SK-N-SH (cell line): ENCODE measurements around the gene NEUROG3. TPM values are rescaled to one million over a fixed set of nuclear protein-coding genes. Genes with fewer than 3 reads are reported as not detected.

Experiments used
- CTCF ChIA-PET: fragments of 300-600, 350-600 bp; formaldehyde crosslinking; extraction: SDS; loops from one replicate; lab custom pipeline; 2021; lab: Yijun Ruan, JAX
- POLR2A ChIA-PET: fragments of 350-600 bp; sonication (Branson Sonifier 250); formaldehyde crosslinking; extraction: SDS; loops from one replicate; lab custom pipeline; 2020; ENCODE audit warnings: antibody characterized with exemption, inconsistent platforms; lab: Yijun Ruan, JAX
- DNase-seq: peaks from one replicate; pipeline ENCODE4 v3.0.0; 2012
- H2AFZ ChIP-seq: fragments of 200-600 bp; sonication (generic); 2 replicates; pipeline ENCODE4 v1.8.1; 2016; ENCODE audit warnings: antibody characterized with exemption, mild to moderate bottlenecking, low read depth
- H3F3A ChIP-seq: fragments of 200-600 bp; sonication (generic); replicated peaks from 2 replicates; pipeline ENCODE3; 2016; ENCODE audit warnings: antibody characterized with exemption, mild to moderate bottlenecking; ENCODE audit not compliant: insufficient read depth
- H3K27ac ChIP-seq, 2 experiments: fragments of 200-500 bp in 1 of 2; fragments of 200-600 bp in 1 of 2; sonication (Bioruptor generic) in 1 of 2; sonication (generic), shearing (Covaris generic) in 1 of 2; 2 replicates each; pipeline versions ENCODE4 v1.5.1 to v1.6.1; 2014 to 2016; ENCODE audit warnings: low read depth in 2 of 2, inconsistent platforms in 1 of 2, low read length in 1 of 2, mild to moderate bottlenecking in 1 of 2, mixed read lengths in 1 of 2
- H3K27me3 ChIP-seq: fragments of 200-600 bp; sonication (generic), shearing (Covaris generic); 2 replicates; pipeline ENCODE4 v1.6.1; 2016; ENCODE audit warnings: mixed run types; ENCODE audit not compliant: insufficient read depth
- H3K36me3 ChIP-seq, 2 experiments: fragments of 200-500 bp in 1 of 2; fragments of 200-600 bp in 1 of 2; sonication (Bioruptor generic) in 1 of 2; sonication (generic) in 1 of 2; replicated peaks in 1 of 2; 2 replicates each; pipeline versions ENCODE3 to v1.5.1; 2014 to 2016; ENCODE audit warnings: low read length in 1 of 2, mild to moderate bottlenecking in 1 of 2; ENCODE audit not compliant: insufficient read depth in 2 of 2, control insufficient read depth in 1 of 2
- H3K4me1 ChIP-seq, 2 experiments: fragments of 200-500 bp in 1 of 2; fragments of 200-600 bp in 1 of 2; sonication (Bioruptor generic) in 1 of 2; sonication (generic), shearing (Covaris generic) in 1 of 2; 2 replicates each; pipeline versions ENCODE4 v1.5.1 to v1.6.1; 2014 to 2016; ENCODE audit warnings: low read depth in 1 of 2, low read length in 1 of 2, mixed run types in 1 of 2; ENCODE audit not compliant: insufficient read depth in 2 of 2, control insufficient read depth in 1 of 2
- H3K4me2 ChIP-seq: fragments of 200-600 bp; sonication (generic), shearing (Covaris generic); 2 replicates; pipeline ENCODE4 v1.6.1; 2017; ENCODE audit warnings: mixed run types
- H3K4me3 ChIP-seq, 2 experiments: fragments of 200-500 bp in 1 of 2; fragments of 200-600 bp in 1 of 2; sonication (Bioruptor generic) in 1 of 2; sonication (generic), shearing (Covaris generic) in 1 of 2; 2 replicates each; pipeline versions ENCODE4 v1.5.1 to v1.8.1; 2014 to 2016; ENCODE audit warnings: low read depth in 2 of 2, inconsistent platforms in 1 of 2, low read length in 1 of 2, mild to moderate bottlenecking in 1 of 2, mixed read lengths in 1 of 2, moderate library complexity in 1 of 2
- H3K79me2 ChIP-seq: fragments of 200-600 bp; sonication (generic); 2 replicates; pipeline ENCODE4 v1.8.1; 2017; ENCODE audit warnings: mild to moderate bottlenecking; ENCODE audit not compliant: insufficient read depth
- H3K9ac ChIP-seq: fragments of 200-600 bp; sonication (generic); 2 replicates; pipeline ENCODE4 v1.6.1; 2017; ENCODE audit warnings: mixed run types
- H3K9me2 ChIP-seq: fragments of 200-600 bp; sonication (generic); 2 replicates; pipeline ENCODE4 v1.6.1; 2017; ENCODE audit warnings: mixed run types
- H3K9me3 ChIP-seq: fragments of 200-600 bp; sonication (generic); 2 replicates; pipeline ENCODE4 v1.6.1; 2017; ENCODE audit warnings: mixed run types, mild to moderate bottlenecking, moderate library complexity
- H4K20me1 ChIP-seq: fragments of 200-600 bp; sonication (generic); 2 replicates; pipeline ENCODE4 v1.6.1; 2017; ENCODE audit warnings: mild to moderate bottlenecking, mixed run types; ENCODE audit not compliant: insufficient read depth
- CHD2 ChIP-seq: fragments of 150-350 bp; IDR thresholded peaks from 2 replicates; pipeline ENCODE4 v1.6.1; 2018; ENCODE audit warnings: low read length; ENCODE audit not compliant: partially characterized antibody
- EP300 ChIP-seq, 2 experiments: IDR thresholded peaks; 2 replicates each; pipeline versions ENCODE4 v1.4.0 to v1.6.1; 2012; ENCODE audit warnings: borderline replicate concordance in 1 of 2, low read depth in 1 of 2, low read length in 1 of 2
- FOXM1 ChIP-seq: IDR thresholded peaks from 2 replicates; pipeline ENCODE4 v1.4.0; 2012; ENCODE audit warnings: low read depth, mild to moderate bottlenecking
- GATA2 ChIP-seq: sonication (generic); formaldehyde crosslinking; IDR thresholded peaks from 2 replicates; pipeline ENCODE4 v1.5.0; 2020; ENCODE audit warnings: mild to moderate bottlenecking, missing genetic modification reagents
- JUND ChIP-seq: IDR thresholded peaks from 2 replicates; pipeline ENCODE4 v1.4.0; 2012
- MAX ChIP-seq: IDR thresholded peaks from 2 replicates; pipeline ENCODE4 v1.4.0; 2012; ENCODE audit warnings: low read depth
- MEF2A ChIP-seq: IDR thresholded peaks from 2 replicates; pipeline ENCODE4 v1.4.0; 2012; ENCODE audit warnings: low read depth, borderline replicate concordance
- MXI1 ChIP-seq: IDR thresholded peaks from 2 replicates; pipeline ENCODE4 v1.6.1; 2012; ENCODE audit warnings: mild to moderate bottlenecking, low read depth, low read length, improper control_type of control experiment
- POLR2AphosphoS5 ChIP-seq: IDR thresholded peaks from 2 replicates; pipeline ENCODE4 v1.6.1; 2012; ENCODE audit warnings: low read depth, low read length
- RFX5 ChIP-seq: IDR thresholded peaks from 2 replicates; pipeline ENCODE4 v1.6.1; 2012; ENCODE audit warnings: mild to moderate bottlenecking, improper control_type of control experiment, low read length
- SIN3A ChIP-seq: IDR thresholded peaks from 2 replicates; pipeline ENCODE4 v1.6.1; 2012; ENCODE audit warnings: low read depth, mild to moderate bottlenecking, low read length, moderate library complexity, borderline replicate concordance
- SMC3 ChIP-seq: IDR thresholded peaks from 2 replicates; pipeline ENCODE4 v1.6.1; 2012; ENCODE audit warnings: low read depth, low read length, improper control_type of control experiment
- TCF12 ChIP-seq: IDR thresholded peaks from 2 replicates; pipeline ENCODE4 v1.4.0; 2012
- WGBS: methylation state at CpG from one replicate; pipeline ENCODE4 v1.1.6; 2017; ENCODE audit warnings: low lambda C conversion rate; 5-methylcytosine and 5-hydroxymethylcytosine counted together
- polyA plus RNA-seq, 3 experiments: library from polyadenylated mRNA; depleted of rRNA; stranded (reverse); fragments of >200 nt; gene quantifications; 2 replicates each; pipeline ENCODE4 v1.2.3, GENCODE V29; 2012
- TF ChIP-seq, protein P1 (sequence below): fragments of 150-350 bp; IDR thresholded peaks from 2 replicates; pipeline ENCODE4 v1.6.1; 2017; ENCODE audit warnings: antibody characterized with exemption, low read length, low read depth, borderline replicate concordance

Gene NEUROG3
- polyA plus RNA-seq, 1 of the 3 experiments (the other 2 are of a cell fraction), result not detected

- H3K9me3 ChIP-seq, result no peaks in the 10 kb centered on the region
- H3K27ac ChIP-seq, result no peak overlapping the region
- H3K36me3 ChIP-seq, result no peaks in the 10 kb centered on the region
- 20% methylated on average over 2 of the region's 2 CpGs for WGBS
- peaks cover 15% of the 10 kb centered on the region for H3K27me3 ChIP-seq
- no peak overlapping the region for H3K4me2 ChIP-seq
- TF ChIP-seq SMC3, result no peak
- no peak overlapping the region for H3K9ac ChIP-seq
- ChIA-PET CTCF (interaction anchor here (1.3 kb wide), 1 partner anchor 9 kb away, joined by 5 read pairs; no protein-coding TSS in a partner anchor), POLR2A (no interaction called here)
- H3K79me2 ChIP-seq, result no peaks in the 10 kb centered on the region
- no peaks in the 10 kb centered on the region for H3F3A ChIP-seq
- H3K9me2 ChIP-seq, result no peaks in the 10 kb centered on the region
- H2AFZ ChIP-seq, result no peak overlapping the region
- no peak for DNase-seq
- H4K20me1 ChIP-seq, result no peaks in the 10 kb centered on the region
- no peaks in the 10 kb centered on the region for H3K4me1 ChIP-seq
- no peak overlapping the region for H3K4me3 ChIP-seq
These were observed 9.9 kb upstream of the NEUROG3 start for GRCh38 chr10:69583106-69583505.

DNA sequence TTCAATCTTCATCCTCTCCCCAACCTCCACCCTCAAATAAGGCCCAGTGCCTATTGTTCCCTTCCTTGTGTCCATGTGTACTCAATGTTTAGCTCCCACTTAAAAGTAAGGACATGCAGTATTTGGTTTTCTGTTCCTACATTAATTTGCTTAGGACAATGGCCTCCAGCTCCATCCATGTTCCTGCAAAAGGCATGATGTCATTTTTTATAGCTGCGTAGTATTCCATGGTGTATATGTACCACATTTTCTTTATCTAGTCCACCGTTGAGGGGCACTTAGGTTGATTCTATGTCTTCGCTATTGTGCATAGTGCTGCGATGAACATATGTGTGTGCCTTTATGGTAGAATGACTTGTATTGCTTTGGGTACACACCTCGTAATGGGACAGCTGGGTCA lies 7.2 kb upstream of the NEUROG3 start:
- peaks cover 36% of the 10 kb centered on the region for H3K27me3 ChIP-seq
- ChIA-PET POLR2A (no interaction called here), CTCF (no interaction called here)
- no peaks in the 10 kb centered on the region for H3K9me3 ChIP-seq
- no peak overlapping the region for H3K9ac ChIP-seq
- H3K4me3 ChIP-seq, result no peak overlapping the region
- WGBS, result 50% methylated on average over 5 of the region's 5 CpGs
- H3K79me2 ChIP-seq, result no peaks in the 10 kb centered on the region
- no peaks in the 10 kb centered on the region for H3K4me1 ChIP-seq
- no peak overlapping the region for H2AFZ ChIP-seq
- no peaks in the 10 kb centered on the region for H4K20me1 ChIP-seq
- no peaks in the 10 kb centered on the region for H3K36me3 ChIP-seq
- H3K27ac ChIP-seq, result no peak overlapping the region
- no peaks in the 10 kb centered on the region for H3K9me2 ChIP-seq
- no peak for DNase-seq
- H3F3A ChIP-seq, result no peaks in the 10 kb centered on the region
- H3K4me2 ChIP-seq, result no peak overlapping the region
- no peak for TF ChIP-seq MEF2A
- TF ChIP-seq CHD2, result no peak
- no peak for TF ChIP-seq TCF12
- TF ChIP-seq FOXM1, result no peak
- no peak for TF ChIP-seq SIN3A

DNA sequence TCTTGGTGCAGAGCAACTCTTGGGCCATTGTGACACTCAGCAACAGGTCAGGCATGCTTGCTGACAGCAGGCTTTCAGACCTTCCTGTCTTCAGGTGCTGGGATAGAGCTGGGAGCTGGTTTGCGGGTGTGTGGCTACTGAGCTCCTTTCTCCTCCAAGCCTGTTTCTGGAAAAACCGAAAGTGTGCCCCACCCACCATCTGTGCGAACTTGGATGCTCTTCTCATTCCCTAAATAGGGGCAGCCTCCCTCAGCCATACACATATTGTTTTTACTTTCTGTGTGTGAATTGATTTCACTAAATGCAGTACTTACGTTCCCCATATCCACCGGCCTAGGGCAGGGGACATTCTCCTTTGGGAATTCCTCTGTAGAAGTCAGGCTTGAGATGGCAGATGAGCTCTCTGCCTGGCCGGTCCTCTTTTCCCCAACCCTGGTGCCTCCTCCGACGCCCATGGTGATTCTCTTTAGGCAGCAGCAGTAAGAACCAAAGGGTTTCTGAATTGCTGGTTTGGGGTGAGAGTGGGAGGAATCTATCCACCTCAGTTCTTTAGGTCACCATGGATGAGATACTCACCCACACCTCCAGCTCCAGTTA lies 6.3 kb upstream of the NEUROG3 start:
- H3K4me2 ChIP-seq, result no peak overlapping the region
- CTCF ChIA-PET, result no interaction called here
- peaks cover 45% of the 10 kb centered on the region for H3K27me3 ChIP-seq
- H3K4me1 ChIP-seq, result peaks cover 0 to 2% of the 10 kb centered on the region in 2 experiments; a peak in 1 of 4 replicates
- POLR2A ChIA-PET, result no interaction called here
- WGBS, result 19% methylated on average over 8 of the region's 8 CpGs
- H3K9me2 ChIP-seq, result no peaks in the 10 kb centered on the region
- no peak overlapping the region for H3K9ac ChIP-seq
- no peaks in the 10 kb centered on the region for H3K9me3 ChIP-seq
- H3F3A ChIP-seq, result no peaks in the 10 kb centered on the region
- no peaks in the 10 kb centered on the region for H4K20me1 ChIP-seq
- TF ChIP-seq MXI1, result no peak
- no peak for TF ChIP-seq JUND
- no peak for TF ChIP-seq TCF12
- TF ChIP-seq GATA2 (CRISPR knock-in tag), result no peak
- TF ChIP-seq RFX5, result no peak
- TF ChIP-seq, protein P1, sequence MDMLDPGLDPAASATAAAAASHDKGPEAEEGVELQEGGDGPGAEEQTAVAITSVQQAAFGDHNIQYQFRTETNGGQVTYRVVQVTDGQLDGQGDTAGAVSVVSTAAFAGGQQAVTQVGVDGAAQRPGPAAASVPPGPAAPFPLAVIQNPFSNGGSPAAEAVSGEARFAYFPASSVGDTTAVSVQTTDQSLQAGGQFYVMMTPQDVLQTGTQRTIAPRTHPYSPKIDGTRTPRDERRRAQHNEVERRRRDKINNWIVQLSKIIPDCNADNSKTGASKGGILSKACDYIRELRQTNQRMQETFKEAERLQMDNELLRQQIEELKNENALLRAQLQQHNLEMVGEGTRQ, result no peak
- no peak for TF ChIP-seq EP300 (IDR thresholded peaks at IDR 0.05; ENCODE audit: borderline replicate concordance in 1 of 2, low read depth in 1 of 2, low read length in 1 of 2)
- no peak for TF ChIP-seq MAX
- no peak for TF ChIP-seq POLR2AphosphoS5
- DNase-seq, result no peak
- H3K4me3 ChIP-seq, result no peak overlapping the region
- H2AFZ ChIP-seq, result no peak overlapping the region
- no peaks in the 10 kb centered on the region for H3K79me2 ChIP-seq
- no peaks in the 10 kb centered on the region for H3K36me3 ChIP-seq
- no peak overlapping the region for H3K27ac ChIP-seq
